NB4 (cell line): ENCODE results near the gene USP10.

ENCODE experiments used
- DNase-seq: peaks from one replicate; pipeline ENCODE4 v3.0.0; 2010; ENCODE audit warnings: low read depth
- H3K4me3 ChIP-seq: one replicate; pipeline ENCODE4 v1.5.1; 2011; ENCODE audit warnings: mild to moderate bottlenecking, low read depth, low read length, moderate library complexity
- CTCF ChIP-seq: IDR thresholded peaks from one replicate; pipeline ENCODE4 v1.5.1; 2012; ENCODE audit warnings: low read depth, low read length
- MAX ChIP-seq: IDR thresholded peaks from 2 replicates; pipeline ENCODE4 v1.6.1; 2011; ENCODE audit warnings: low read depth, low read length
- MYC ChIP-seq: IDR thresholded peaks from 2 replicates; pipeline ENCODE4 v1.6.1; 2011; ENCODE audit warnings: low read depth, low read length
- POLR2A ChIP-seq: IDR thresholded peaks from 2 replicates; pipeline ENCODE4 v1.6.1; 2011; ENCODE audit warnings: mild to moderate bottlenecking; ENCODE audit not compliant: insufficient read length; ENCODE audit errors: extremely low read depth

The USP10 gene

DNA sequence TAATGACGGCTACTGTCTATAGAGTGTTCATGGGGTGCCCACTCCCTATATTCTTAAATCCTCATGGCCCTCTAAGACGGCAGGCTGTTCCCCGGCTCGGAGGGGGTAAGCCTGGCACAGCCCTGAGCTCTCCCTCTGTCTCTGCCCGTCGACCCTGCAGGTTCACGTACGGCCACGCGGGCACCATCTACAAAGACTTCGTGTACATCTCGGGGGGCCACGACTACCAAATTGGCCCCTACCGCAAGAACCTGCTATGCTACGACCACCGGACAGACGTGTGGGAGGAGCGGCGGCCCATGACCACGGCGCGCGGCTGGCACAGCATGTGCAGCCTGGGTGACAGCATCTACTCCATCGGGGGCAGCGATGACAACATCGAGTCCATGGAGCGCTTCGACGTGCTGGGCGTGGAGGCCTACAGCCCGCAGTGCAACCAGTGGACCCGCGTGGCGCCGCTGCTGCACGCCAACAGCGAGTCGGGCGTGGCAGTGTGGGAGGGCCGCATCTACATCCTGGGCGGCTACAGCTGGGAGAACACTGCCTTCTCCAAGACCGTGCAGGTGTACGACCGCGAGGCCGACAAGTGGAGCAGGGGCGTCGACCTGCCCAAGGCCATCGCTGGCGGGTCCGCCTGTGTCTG lies 38.3 kb upstream of the USP10 start:
- TF ChIP-seq POLR2A: no peak
- TF ChIP-seq MYC: no peak
- no peak for TF ChIP-seq CTCF
- no peak for TF ChIP-seq MAX
- DNase-seq: no peak
- no peak overlapping the region for H3K4me3 ChIP-seq

DNA sequence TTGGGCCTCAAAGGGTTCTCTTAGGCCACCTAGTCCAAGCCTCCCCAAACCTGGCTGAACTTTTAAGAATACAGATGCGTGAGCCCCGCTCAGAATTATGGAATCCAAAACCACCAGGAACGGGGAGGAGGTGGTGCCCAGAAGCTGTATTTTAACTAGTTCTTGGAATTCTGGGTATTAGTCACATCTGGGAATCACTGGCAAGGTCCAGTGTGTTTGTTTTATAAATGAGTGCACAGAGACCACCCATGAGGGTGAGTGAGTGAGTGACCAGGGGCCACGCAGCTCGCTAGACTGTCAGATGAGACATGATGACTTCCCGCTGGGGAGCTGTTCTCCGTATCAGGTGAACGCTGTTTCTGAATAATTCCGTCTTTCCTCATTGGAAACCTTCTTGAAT lies 37.3 kb upstream of the USP10 start:
- DNase-seq: no peak
- no peak for TF ChIP-seq CTCF
- TF ChIP-seq MYC: no peak
- no peak for TF ChIP-seq POLR2A
- no peak for TF ChIP-seq MAX
- no peak overlapping the region for H3K4me3 ChIP-seq

DNA sequence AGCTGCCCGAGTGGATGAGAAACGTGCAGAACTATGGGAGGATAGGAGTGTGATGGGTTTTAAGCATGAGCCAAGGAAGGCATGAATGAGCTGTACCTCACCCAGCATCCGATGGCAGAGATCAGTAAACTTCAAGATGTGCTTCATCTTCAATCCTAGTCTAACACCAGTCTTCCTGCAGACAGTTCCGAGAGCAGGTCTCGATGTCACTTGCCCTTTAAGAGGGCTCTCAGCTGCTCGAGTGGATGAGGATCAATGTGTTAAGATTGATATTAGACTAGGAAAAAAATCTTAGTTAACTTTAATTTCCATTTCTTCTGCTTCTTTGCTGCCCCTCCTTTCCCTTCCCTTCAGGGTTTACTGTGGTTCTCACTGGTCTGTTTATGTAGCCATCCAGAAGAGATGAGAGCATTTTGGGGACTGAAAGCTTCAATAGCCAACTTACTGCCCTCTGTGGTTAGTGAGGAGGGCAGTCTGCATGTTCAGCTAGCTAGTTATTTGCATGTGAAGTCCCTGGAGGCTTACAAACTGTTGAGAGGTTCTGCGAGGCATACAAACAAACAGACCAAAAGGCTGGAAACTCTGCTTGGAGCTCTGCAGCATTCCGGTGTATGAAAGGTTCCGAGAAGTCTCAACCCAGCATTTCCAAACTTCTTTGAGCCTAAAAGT lies 36.2 kb upstream of the USP10 start:
- H3K4me3 ChIP-seq: no peak overlapping the region
- no peak for TF ChIP-seq POLR2A
- no peak for TF ChIP-seq CTCF
- TF ChIP-seq MYC: no peak
- TF ChIP-seq MAX: no peak
- DNase-seq: peak; percentile 44

DNA sequence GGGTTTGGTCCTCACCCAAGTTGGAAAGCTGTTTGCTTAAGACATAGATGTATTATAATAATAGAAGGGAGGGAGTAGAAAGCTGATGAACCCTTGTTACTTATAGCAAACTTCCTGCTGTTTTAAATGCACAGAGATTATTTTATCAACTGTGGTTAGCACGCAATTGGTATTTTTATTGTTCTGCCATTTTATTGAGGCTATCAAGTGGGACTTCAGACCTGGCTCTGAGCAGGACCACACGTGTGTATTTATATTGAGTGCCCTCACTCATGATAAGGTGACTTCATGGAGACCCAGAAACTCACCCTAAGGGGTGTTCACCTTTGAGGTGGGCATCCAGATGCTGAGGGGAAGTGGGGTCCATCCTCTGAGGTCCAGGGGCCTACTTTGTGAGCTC lies 34.4 kb upstream of the USP10 start:
- no peak overlapping the region for H3K4me3 ChIP-seq
- DNase-seq: no peak
- no peak for TF ChIP-seq POLR2A
- no peak for TF ChIP-seq CTCF

- H3K4me3 ChIP-seq: no peak overlapping the region
- TF ChIP-seq MYC: no peak
- TF ChIP-seq MAX: no peak
- TF ChIP-seq CTCF: no peak
- DNase-seq: no peak
Observed at GRCh38 chr16:84665843-84666242, 34.0 kb upstream of the USP10 start.
